Colonic mucosa (tissue), 4 donors: ENCODE measurements around the gene NUMB. TPM values are rescaled to one million over a fixed set of nuclear protein-coding genes. Genes with fewer than 3 reads are reported as not detected.

Experiments used
- DNase-seq: peaks from one replicate; pipeline ENCODE4 v3.0.0-alpha.2; 2020
- H3K27ac ChIP-seq: fragments of 200-600 bp; one replicate; pipeline ENCODE4 v1.8.0; 2021
- H3K27me3 ChIP-seq: fragments of 200-600 bp; one replicate; pipeline ENCODE4 v1.8.0; 2021
- H3K36me3 ChIP-seq: fragments of 200-600 bp; one replicate; pipeline ENCODE4 v1.8.0; 2021
- H3K4me1 ChIP-seq: fragments of 200-600 bp; one replicate; pipeline ENCODE4 v1.8.0; 2021; ENCODE audit warnings: mild to moderate bottlenecking
- H3K4me3 ChIP-seq: fragments of 200-600 bp; one replicate; pipeline ENCODE4 v1.8.0; 2021
- H3K9ac ChIP-seq, 2 donors: one replicate each; pipeline ENCODE4 v1.7.0; 2013; ENCODE audit warnings: control low read depth in 2 of 2, low read depth in 2 of 2, low read length in 2 of 2
- H3K9me3 ChIP-seq: fragments of 200-600 bp; one replicate; pipeline ENCODE4 v1.8.0; 2021
- intact Hi-C: fragments of 100-400 bp; cut with DNase I; formaldehyde crosslinking; loops from one replicate; pipeline ENCODE4 v1.14.1; 2022
- total RNA-seq, 2 donors: library from RNA; stranded (reverse); fragmentation: NEBNext Ultra II Directional in 1 of 2; extraction: Animal tissue kit (Norgen Biotek cat#: 25700) in 1 of 2; gene quantifications; one replicate each; pipeline ENCODE4 v1.2.1, GENCODE V29; 2021
- TF ChIP-seq, protein P1 (sequence below): fragments of 200-600 bp; IDR thresholded peaks from one replicate; pipeline ENCODE4 v1.8.0; 2022; ENCODE audit warnings: antibody characterized with exemption, mild to moderate bottlenecking
- donor health status: healthy.
- donor health status: DM: no; HTN: no; CAD: no.
- donor health status: DM: no; HTN: no; CAD: no.

The NUMB gene
- total RNA-seq, 2 donors from 2014 or later = 83.1 to 116 TPM

DNA sequence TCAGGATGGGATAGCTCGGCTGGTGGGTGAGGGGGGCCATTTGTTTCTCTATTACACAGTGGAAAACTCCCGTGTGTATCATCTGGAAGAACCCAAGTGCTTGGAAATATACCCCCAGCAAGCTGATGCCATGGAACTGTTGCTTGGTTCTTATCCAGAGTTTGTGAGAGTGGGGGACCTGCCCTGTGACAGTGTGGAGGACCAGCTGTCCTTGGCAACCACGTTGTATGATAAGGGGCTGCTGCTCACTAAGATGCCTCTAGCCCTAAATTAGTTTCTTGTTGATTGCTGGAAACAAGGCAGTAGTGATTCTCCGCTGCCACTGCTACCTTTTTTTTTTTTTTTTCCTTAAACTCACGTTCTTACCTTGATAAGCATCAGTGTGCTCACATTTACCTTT lies 34.3 kb upstream of the NUMB start:
- Histone ChIP-seq H3K4me1 (peaks cover 7% of the 10 kb centered on the region), H3K4me3 (no peak overlapping the region)

DNA sequence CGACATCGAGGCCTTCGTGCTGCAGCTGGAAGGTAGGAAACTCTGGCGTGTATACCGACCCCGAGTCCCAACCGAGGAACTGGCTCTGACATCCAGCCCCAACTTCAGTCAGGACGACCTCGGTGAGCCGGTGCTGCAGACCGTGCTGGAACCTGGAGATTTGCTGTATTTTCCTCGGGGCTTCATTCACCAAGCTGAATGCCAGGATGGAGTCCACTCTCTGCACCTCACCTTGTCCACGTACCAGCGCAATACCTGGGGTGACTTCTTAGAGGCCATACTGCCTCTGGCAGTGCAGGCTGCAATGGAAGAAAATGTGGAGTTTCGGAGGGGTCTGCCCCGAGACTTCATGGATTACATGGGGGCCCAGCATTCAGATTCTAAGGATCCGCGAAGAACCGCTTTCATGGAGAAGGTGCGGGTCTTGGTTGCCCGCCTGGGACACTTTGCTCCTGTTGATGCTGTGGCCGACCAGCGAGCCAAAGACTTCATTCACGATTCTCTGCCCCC lies 33.8 kb upstream of the NUMB start:
- Histone ChIP-seq H3K9me3 (no peaks in the 10 kb centered on the region), H3K36me3 (no peaks in the 10 kb centered on the region), H3K4me1 (peaks cover 7% of the 10 kb centered on the region), H3K27ac (no peak overlapping the region), H3K4me3 (peak overlapping the region; percentile 71), H3K27me3 (no peaks in the 10 kb centered on the region), H3K9ac (peak overlapping the region; percentile 77 to 81)
- DNase-seq = no peak
- TF ChIP-seq, protein P1, sequence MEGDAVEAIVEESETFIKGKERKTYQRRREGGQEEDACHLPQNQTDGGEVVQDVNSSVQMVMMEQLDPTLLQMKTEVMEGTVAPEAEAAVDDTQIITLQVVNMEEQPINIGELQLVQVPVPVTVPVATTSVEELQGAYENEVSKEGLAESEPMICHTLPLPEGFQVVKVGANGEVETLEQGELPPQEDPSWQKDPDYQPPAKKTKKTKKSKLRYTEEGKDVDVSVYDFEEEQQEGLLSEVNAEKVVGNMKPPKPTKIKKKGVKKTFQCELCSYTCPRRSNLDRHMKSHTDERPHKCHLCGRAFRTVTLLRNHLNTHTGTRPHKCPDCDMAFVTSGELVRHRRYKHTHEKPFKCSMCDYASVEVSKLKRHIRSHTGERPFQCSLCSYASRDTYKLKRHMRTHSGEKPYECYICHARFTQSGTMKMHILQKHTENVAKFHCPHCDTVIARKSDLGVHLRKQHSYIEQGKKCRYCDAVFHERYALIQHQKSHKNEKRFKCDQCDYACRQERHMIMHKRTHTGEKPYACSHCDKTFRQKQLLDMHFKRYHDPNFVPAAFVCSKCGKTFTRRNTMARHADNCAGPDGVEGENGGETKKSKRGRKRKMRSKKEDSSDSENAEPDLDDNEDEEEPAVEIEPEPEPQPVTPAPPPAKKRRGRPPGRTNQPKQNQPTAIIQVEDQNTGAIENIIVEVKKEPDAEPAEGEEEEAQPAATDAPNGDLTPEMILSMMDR = no peak
- intact Hi-C loops = no loop called here

More for the DNA sequence above, 34.3 kb upstream of the NUMB start:
- H3K36me3 ChIP-seq = no peaks in the 10 kb centered on the region
- no peak for DNase-seq
- H3K27ac ChIP-seq = no peak overlapping the region
- TF ChIP-seq, protein P1 = no peak
- H3K27me3 ChIP-seq = no peaks in the 10 kb centered on the region
- no peaks in the 10 kb centered on the region for H3K9me3 ChIP-seq
- no peak overlapping the region for H3K9ac ChIP-seq
- intact Hi-C loops = no loop called here

DNA sequence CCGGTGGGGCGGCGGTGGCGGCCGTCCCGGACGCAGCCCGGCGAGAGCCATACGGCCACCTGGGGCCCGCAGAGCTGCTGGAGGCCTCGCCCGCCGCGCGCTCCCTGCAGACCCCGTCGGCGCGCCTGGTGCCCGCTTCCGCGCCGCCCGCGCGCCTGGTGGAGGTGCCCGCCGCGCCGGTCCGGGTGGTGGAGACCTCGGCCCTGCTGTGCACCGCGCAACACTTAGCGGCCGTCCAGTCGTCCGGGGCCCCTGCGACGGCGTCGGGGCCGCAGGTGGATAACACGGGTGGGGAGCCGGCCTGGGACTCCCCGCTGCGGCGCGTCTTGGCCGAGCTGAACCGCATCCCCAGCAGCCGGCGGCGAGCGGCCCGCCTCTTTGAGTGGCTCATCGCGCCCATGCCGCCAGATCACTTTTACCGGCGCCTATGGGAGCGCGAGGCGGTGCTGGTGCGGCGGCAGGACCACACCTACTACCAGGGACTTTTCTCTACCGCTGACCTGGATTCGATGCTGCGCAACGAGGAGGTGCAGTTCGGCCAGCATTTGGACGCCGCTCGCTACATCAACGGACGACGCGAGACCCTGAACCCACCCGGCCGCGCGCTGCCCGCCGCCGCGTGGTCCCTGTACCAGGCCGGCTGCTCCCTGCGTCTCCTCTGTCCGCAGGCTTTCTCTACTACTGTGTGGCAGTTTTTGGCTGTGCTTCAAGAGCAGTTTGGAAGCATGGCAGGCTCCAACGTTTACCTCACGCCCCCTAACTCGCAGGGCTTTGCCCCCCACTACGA lies 33.1 kb upstream of the NUMB start:
- intact Hi-C loops = no loop called here
- no peaks in the 10 kb centered on the region for H3K9me3 ChIP-seq
- no peaks in the 10 kb centered on the region for H3K36me3 ChIP-seq
- TF ChIP-seq, protein P1 = no peak
- H3K4me3 ChIP-seq = peak overlapping the region; percentile 71
- H3K9ac ChIP-seq = peak overlapping the region; percentile 81 to 87
- DNase-seq = peak; percentile 80
- H3K27me3 ChIP-seq = no peaks in the 10 kb centered on the region
- H3K27ac ChIP-seq = peak overlapping the region; percentile 90
- peaks cover 7% of the 10 kb centered on the region for H3K4me1 ChIP-seq

DNA sequence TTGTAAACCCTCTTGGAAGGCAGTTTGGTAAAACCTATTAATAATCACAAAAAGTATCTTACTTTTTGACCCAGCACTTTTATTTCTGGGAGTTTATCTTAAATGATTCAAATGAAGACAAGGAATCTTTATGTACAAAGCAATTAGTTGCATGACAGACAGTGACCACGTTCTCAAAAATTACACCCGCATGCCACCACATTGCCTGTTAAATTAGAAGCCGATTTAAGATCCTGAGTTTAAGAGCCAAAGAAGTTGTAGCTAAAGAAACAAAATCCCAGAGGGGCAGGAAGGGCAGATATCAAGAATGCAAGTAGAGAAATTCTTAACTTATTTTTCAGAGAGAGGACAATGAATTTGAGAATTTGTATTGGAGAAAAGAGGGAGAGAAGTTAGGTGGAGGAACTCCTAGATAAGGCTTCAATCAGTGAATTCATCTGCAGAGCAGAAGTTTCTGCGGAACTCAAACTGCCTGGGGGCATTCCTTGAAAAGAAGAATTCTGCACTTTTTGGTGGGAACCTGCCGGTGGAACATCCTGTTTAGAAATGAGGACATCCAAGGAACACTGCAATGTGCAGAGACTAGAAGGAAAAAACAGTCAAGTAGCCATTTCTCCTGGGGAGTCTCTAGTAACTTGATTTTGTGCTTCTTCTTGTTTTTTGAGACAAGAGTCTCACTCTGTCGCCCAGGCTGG lies 31.3 kb upstream of the NUMB start:
- intact Hi-C loops = no loop called here
- no peaks in the 10 kb centered on the region for H3K36me3 ChIP-seq
- no peaks in the 10 kb centered on the region for H3K27me3 ChIP-seq
- H3K9ac ChIP-seq = no peak overlapping the region
- no peak overlapping the region for H3K27ac ChIP-seq
- no peak for DNase-seq
- H3K4me3 ChIP-seq = no peak overlapping the region
- no peaks in the 10 kb centered on the region for H3K9me3 ChIP-seq
- TF ChIP-seq, protein P1 = no peak
- peaks cover 7% of the 10 kb centered on the region for H3K4me1 ChIP-seq

DNA sequence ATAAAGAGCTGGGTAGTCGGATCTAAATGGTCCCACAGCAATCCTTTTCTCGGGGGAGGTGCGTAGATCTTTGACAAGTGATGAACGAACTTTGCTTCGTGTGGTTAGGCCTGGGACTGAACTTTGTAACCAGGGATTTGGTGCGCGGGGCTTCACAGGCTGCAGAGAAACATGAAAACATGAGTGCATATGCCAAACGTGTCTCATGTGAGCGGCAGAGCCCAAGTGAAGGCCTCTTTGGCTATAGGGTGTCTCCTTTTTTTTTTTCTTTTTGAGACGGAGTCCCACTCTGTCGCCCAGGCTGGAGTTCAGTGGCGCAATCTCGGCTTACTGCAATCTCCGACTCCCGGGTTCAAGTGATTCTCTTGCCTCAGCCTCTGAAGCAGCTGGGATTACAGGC lies 20.3 kb upstream of the NUMB start:
- Histone ChIP-seq H3K9ac (no peak overlapping the region), H3K27ac (no peak overlapping the region), H3K27me3 (no peaks in the 10 kb centered on the region), H3K4me3 (no peak overlapping the region), H3K4me1 (no peaks in the 10 kb centered on the region), H3K36me3 (no peaks in the 10 kb centered on the region), H3K9me3 (no peaks in the 10 kb centered on the region)
- TF ChIP-seq, protein P1 = no peak
- intact Hi-C loops = loop anchor here (10.0 kb wide), 1 partner anchor 304 kb away; no protein-coding TSS in a partner anchor
- no peak for DNase-seq
